Chondrocyte (in vitro differentiated cells): ENCODE data around the gene ZC3HAV1L. TPM values are rescaled to one million over a fixed set of nuclear protein-coding genes. Genes with fewer than 3 reads are reported as not detected.

Experiments
- DNase-seq: peaks from one replicate; pipeline ENCODE4 v3.0.0; 2021; ENCODE audit warnings: mixed read lengths, low spot score
- H3K27ac Mint-ChIP-seq: one replicate; pipeline ENCODE4 v1.8.0; 2021; ENCODE audit warnings: mild to moderate bottlenecking, moderate library complexity, mixed read lengths; ENCODE audit not compliant: unreplicated experiment
- H3K27me3 Mint-ChIP-seq: 2 replicates; pipeline ENCODE4 v1.8.0; 2021; ENCODE audit warnings: low read depth, mixed read lengths
- H3K36me3 Mint-ChIP-seq: 2 replicates; pipeline ENCODE4 v1.8.0; 2021; ENCODE audit warnings: low read depth, mixed read lengths
- H3K4me1 Mint-ChIP-seq: 2 replicates; pipeline ENCODE4 v1.8.0; 2021; ENCODE audit warnings: low read depth, mild to moderate bottlenecking, mixed read lengths
- H3K4me3 Mint-ChIP-seq: one replicate; pipeline ENCODE4 v1.8.0; 2021; ENCODE audit warnings: mild to moderate bottlenecking, moderate library complexity, mixed read lengths; ENCODE audit not compliant: unreplicated experiment
- H3K9me3 Mint-ChIP-seq: 2 replicates; pipeline ENCODE4 v1.8.0; 2021; ENCODE audit warnings: low read depth, mixed read lengths
- CTCF ChIP-seq: fragments of 200-600 bp; sonication (generic); IDR thresholded peaks from 2 replicates; pipeline ENCODE4 v1.5.0; 2021; ENCODE audit warnings: antibody characterized with exemption, mild to moderate bottlenecking, moderate library complexity
- total RNA-seq: library from RNA; stranded (reverse); gene quantifications from 3 replicates; pipeline ENCODE4 v1.2.1, GENCODE V29; 2021

Gene ZC3HAV1L
- total RNA-seq, 1 donor from 2014 or later: 9.9 TPM

GRCh38 chr7:139018910-139019309 lies 16.9 kb downstream of the ZC3HAV1L start:
- TF ChIP-seq CTCF: no peak
- Mint-ChIP-seq H3K4me1 (peaks cover 31% of the 10 kb centered on the region), H3K36me3 (no peaks in the 10 kb centered on the region), H3K27me3 (peaks cover 2% of the 10 kb centered on the region), H3K9me3 (no peaks in the 10 kb centered on the region), H3K4me3 (no peak overlapping the region), H3K27ac (no peak overlapping the region)
- DNase-seq: no peak

- H3K4me3 Mint-ChIP-seq: no peak overlapping the region
- peaks cover 4% of the 10 kb centered on the region for H3K27me3 Mint-ChIP-seq
- TF ChIP-seq CTCF: peak; percentile 88
- no peaks in the 10 kb centered on the region for H3K9me3 Mint-ChIP-seq
- H3K27ac Mint-ChIP-seq: peak overlapping the region; percentile 10
- peaks cover 12% of the 10 kb centered on the region for H3K4me1 Mint-ChIP-seq
- H3K36me3 Mint-ChIP-seq: peaks cover 2% of the 10 kb centered on the region
- DNase-seq: no peak
Observed at GRCh38 chr7:139016931-139017511, 18.8 kb downstream of the ZC3HAV1L start.

GRCh38 chr7:139011373-139011772 lies 24.5 kb downstream of the ZC3HAV1L start:
- no peaks in the 10 kb centered on the region for H3K9me3 Mint-ChIP-seq
- DNase-seq: no peak
- H3K27ac Mint-ChIP-seq: no peak overlapping the region
- peaks cover 4% of the 10 kb centered on the region for H3K27me3 Mint-ChIP-seq
- H3K4me1 Mint-ChIP-seq: no peaks in the 10 kb centered on the region
- no peak for TF ChIP-seq CTCF
- H3K4me3 Mint-ChIP-seq: no peak overlapping the region
- H3K36me3 Mint-ChIP-seq: peaks cover 2% of the 10 kb centered on the region

- H3K27me3 Mint-ChIP-seq: peaks cover 2% of the 10 kb centered on the region
- H3K4me3 Mint-ChIP-seq: no peak overlapping the region
- no peak for TF ChIP-seq CTCF
- no peak for DNase-seq
- H3K27ac Mint-ChIP-seq: no peak overlapping the region
- peaks cover 18% of the 10 kb centered on the region for H3K9me3 Mint-ChIP-seq
- no peaks in the 10 kb centered on the region for H3K4me1 Mint-ChIP-seq
- H3K36me3 Mint-ChIP-seq: peaks cover 2% of the 10 kb centered on the region
Observed at GRCh38 chr7:139004321-139005090, 31.3 kb downstream of the ZC3HAV1L start.

- TF ChIP-seq CTCF: no peak
- Mint-ChIP-seq H3K27me3 (peaks cover 2% of the 10 kb centered on the region), H3K4me3 (no peak overlapping the region), H3K4me1 (no peaks in the 10 kb centered on the region), H3K36me3 (peaks cover 2% of the 10 kb centered on the region), H3K27ac (no peak overlapping the region), H3K9me3 (peaks cover 9% of the 10 kb centered on the region)
- DNase-seq: no peak
Observed at GRCh38 chr7:138999414-138999813, 36.4 kb downstream of the ZC3HAV1L start.
